OCI-LY7 (cell line): Measurements from ENCODE around the gene STOX2.

Source experiments
- CTCF ChIP-seq: fragments of 200-600 bp; sonication (generic); conservative IDR thresholded peaks from 2 replicates; pipeline ENCODE4 v1.5.1; 2014; ENCODE audit warnings: mild to moderate bottlenecking, antibody characterized with exemption, low read length, moderate library complexity, mixed read lengths
- EZH2phosphoT487 ChIP-seq: fragments of 200-600 bp; sonication (generic); IDR thresholded peaks from 2 replicates; pipeline ENCODE4 v1.6.1; 2018; ENCODE audit warnings: low read depth, borderline replicate concordance, mild to moderate bottlenecking, mixed run types, antibody characterized with exemption, low read length, moderate library complexity, mixed read lengths

DNA sequence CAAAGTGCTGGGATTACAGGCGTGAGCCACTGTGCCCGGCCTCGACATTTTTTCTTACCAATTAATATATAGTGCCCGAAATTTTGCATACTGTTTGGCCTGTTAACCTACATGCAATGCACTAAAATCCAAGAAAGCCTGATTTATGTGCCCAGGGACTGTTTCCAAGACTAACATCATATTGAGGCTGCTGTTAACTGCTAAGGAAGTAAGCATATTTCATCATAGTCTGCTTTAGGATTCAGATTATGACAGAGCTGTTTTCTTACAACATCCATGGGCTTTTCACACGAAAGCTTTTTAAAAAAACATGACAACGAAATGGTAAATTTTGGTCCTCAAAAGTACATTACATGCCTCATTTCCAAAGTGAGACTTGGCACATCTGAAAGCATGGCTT is 84.4 kb downstream of the STOX2 start:
- no peak for TF ChIP-seq CTCF
- no peak for TF ChIP-seq EZH2phosphoT487
